ENCODE measurements around the gene MED23. TPM values are rescaled to one million over a fixed set of nuclear protein-coding genes. Genes with fewer than 3 reads are reported as not detected.

The MED23 gene
- total RNA-seq, 6 donors from 2014 or later: 18.1 to 46.2 (median 23.9) TPM

- ATAC-seq (ENCODE audit: low FRiP score in 2 of 2): no peak
- TF ChIP-seq EP300 (IDR thresholded peaks at IDR 0.05) (no peak), POLR2A (IDR thresholded peaks at IDR 0.05) (no peak), POLR2AphosphoS5 (IDR thresholded peaks at IDR 0.05) (no peak)
- TF ChIP-seq, protein P1, sequence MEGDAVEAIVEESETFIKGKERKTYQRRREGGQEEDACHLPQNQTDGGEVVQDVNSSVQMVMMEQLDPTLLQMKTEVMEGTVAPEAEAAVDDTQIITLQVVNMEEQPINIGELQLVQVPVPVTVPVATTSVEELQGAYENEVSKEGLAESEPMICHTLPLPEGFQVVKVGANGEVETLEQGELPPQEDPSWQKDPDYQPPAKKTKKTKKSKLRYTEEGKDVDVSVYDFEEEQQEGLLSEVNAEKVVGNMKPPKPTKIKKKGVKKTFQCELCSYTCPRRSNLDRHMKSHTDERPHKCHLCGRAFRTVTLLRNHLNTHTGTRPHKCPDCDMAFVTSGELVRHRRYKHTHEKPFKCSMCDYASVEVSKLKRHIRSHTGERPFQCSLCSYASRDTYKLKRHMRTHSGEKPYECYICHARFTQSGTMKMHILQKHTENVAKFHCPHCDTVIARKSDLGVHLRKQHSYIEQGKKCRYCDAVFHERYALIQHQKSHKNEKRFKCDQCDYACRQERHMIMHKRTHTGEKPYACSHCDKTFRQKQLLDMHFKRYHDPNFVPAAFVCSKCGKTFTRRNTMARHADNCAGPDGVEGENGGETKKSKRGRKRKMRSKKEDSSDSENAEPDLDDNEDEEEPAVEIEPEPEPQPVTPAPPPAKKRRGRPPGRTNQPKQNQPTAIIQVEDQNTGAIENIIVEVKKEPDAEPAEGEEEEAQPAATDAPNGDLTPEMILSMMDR (IDR thresholded peaks at IDR 0.05): no peak
- Histone ChIP-seq H3K4me3 (peak overlapping the region in 3 of 4 donors; percentile 81 to 91 (median 88)), H3K27me3 (no peaks in the 10 kb centered on the region), H3K27ac (peak overlapping the region in 3 of 4 donors; percentile 86 to 90 (median 87)), H3K9me3 (no peaks in the 10 kb centered on the region), H3K36me3 (peaks cover 5 to 19% (median 10%) of the 10 kb centered on the region in 4 donors), H3K4me1 (peaks cover 20 to 25% (median 24%) of the 10 kb centered on the region in 4 donors)
- 32 to 44% methylated on average over 1 of the region's 1 CpG for WGBS, 2 donors
- no peak for DNase-seq
Observed at GRCh38 chr6:131628726-131629125, 684 bp upstream of the MED23 start.

DNA sequence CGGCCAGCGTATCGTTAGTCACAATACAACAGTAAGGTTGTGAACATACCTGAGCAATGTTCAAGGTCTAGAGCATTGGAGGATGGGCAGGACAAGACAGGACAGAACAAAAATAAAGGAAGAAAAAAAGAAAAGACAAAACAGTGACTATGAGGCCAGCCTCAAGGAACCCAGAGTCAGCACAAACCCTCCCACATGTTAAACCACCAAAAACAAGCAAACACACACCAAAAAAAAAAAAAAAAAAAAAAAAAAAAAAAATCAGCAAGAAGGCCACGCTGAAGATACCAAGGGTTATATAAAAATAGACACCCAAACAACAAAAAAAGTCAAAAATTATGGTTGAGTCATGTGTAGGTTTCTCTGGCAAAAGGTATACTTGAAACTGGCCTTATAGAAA is 12.8 kb downstream of the MED23 start:
- H3K4me3 ChIP-seq: no peak overlapping the region
- WGBS, 2 donors: 96% methylated on average over 4 of the region's 4 CpGs
- TF ChIP-seq, protein P1 (IDR thresholded peaks at IDR 0.05): no peak
- TF ChIP-seq POLR2A (IDR thresholded peaks at IDR 0.05): no peak
- no peak overlapping the region for H3K27ac ChIP-seq
- DNase-seq (no peak), ATAC-seq (ENCODE audit: low FRiP score in 2 of 2) (no peak)
- peaks cover 30 to 98% (median 57%) of the 10 kb centered on the region in 4 donors for H3K36me3 ChIP-seq
- H3K4me1 ChIP-seq: no peaks in the 10 kb centered on the region
- H3K27me3 ChIP-seq: no peaks in the 10 kb centered on the region
- no peaks in the 10 kb centered on the region for H3K9me3 ChIP-seq

- Histone ChIP-seq H3K36me3 (peaks cover 20 to 98% (median 56%) of the 10 kb centered on the region in 4 donors), H3K4me3 (no peak overlapping the region), H3K4me1 (no peaks in the 10 kb centered on the region), H3K27ac (no peak overlapping the region), H3K9me3 (no peaks in the 10 kb centered on the region), H3K27me3 (no peaks in the 10 kb centered on the region)
- WGBS, 2 donors: 89 to 92% methylated on average over 5 of the region's 5 CpGs
- ATAC-seq (ENCODE audit: low FRiP score in 2 of 2) (no peak), DNase-seq (no peak)
- TF ChIP-seq POLR2AphosphoS5 (IDR thresholded peaks at IDR 0.05): no peak
- TF ChIP-seq, protein P1 (IDR thresholded peaks at IDR 0.05): no peak
- TF ChIP-seq EP300 (IDR thresholded peaks at IDR 0.05): no peak
- no peak for TF ChIP-seq POLR2A (IDR thresholded peaks at IDR 0.05)
Observed at GRCh38 chr6:131613296-131613925, 14.6 kb downstream of the MED23 start.

GRCh38 chr6:131602781-131603312 is 25.2 kb downstream of the MED23 start:
- H3K36me3 ChIP-seq: peaks cover 39 to 100% (median 77%) of the 10 kb centered on the region in 4 donors

More at GRCh38 chr6:131602781-131603312, 25.2 kb downstream of the MED23 start:
- no peak for DNase-seq
- Histone ChIP-seq H3K4me3 (no peak overlapping the region), H3K4me1 (no peaks in the 10 kb centered on the region), H3K27ac (no peak overlapping the region), H3K27me3 (no peaks in the 10 kb centered on the region), H3K9me3 (no peaks in the 10 kb centered on the region)
- ATAC-seq (ENCODE audit: low FRiP score in 2 of 2): no peak
- TF ChIP-seq EP300 (IDR thresholded peaks at IDR 0.05) (no peak), POLR2AphosphoS5 (IDR thresholded peaks at IDR 0.05) (no peak), POLR2A (IDR thresholded peaks at IDR 0.05) (no peak)
- TF ChIP-seq, protein P1 (IDR thresholded peaks at IDR 0.05): no peak
- WGBS, 2 donors: 71 to 85% methylated on average over 1 of the region's 1 CpG
